ENCODE measurements around the gene MTFR1L.
"Not testable (repeated sequence)": the region's sequence is repeated elsewhere in the genome, so short reads cannot be mapped to it uniquely, and the experiment has no call there.

MTFR1L gene

DNA sequence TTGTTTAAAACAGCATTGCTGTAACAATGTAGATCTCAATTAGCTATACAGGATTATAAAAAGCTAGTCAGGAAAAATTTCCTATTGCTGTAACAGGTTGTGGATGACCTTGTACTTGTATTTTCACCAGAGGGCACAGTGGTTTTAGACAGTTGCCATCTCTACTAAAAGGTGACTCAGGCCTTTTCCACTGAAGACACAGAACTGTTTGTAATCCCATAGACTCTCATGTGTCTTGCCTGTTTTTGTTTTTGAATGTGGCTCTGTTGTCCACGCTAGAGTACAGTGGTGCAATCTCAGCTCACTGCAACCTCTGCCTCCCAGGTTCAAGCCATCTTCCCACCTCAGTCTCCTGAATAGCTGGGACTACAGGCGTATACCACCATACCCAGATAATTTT lies 5.9 kb downstream of the MTFR1L start:
- DNase-seq (ENCODE audit: low read depth): no peak

DNA sequence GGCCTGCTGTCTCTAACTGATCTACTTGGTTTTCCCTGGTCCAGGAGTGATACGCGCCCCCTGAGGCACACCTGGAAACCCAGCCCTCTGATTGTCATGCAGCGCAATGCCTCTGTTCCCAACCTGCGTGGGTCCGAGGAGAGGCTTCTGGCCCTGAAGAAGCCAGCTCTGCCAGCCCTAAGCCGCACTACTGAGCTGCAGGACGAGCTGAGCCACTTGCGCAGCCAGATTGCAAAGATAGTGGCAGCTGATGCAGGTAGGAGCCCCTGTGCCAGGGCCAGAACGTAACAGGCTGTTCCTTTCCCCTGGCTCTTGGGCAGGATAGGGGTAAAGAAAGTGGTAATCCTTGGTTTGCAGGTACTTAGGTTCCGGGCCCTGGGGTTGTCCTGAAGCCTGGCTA lies 6.8 kb downstream of the MTFR1L start:
- DNase-seq (ENCODE audit: low read depth): no peak

DNA sequence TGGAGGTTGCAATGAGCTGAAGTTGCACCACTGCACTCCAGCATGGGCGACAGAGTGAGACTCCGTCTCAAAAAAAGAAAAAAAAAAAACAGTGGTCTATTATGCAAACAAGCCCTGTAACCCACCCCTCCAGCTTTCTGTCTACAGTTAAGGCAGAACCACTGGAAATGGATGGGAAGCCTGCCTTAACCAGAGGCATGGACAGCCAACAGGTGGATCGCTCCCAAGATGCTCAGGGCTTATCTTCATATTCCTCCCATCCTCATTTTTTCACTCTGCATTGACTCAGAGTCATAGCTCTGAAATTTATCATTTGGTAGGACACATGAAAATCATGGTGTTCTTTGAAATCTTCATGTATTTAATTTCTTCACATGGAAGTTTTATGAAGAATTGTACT lies 8.7 kb downstream of the MTFR1L start:
- no peak for DNase-seq (ENCODE audit: low read depth)

DNA sequence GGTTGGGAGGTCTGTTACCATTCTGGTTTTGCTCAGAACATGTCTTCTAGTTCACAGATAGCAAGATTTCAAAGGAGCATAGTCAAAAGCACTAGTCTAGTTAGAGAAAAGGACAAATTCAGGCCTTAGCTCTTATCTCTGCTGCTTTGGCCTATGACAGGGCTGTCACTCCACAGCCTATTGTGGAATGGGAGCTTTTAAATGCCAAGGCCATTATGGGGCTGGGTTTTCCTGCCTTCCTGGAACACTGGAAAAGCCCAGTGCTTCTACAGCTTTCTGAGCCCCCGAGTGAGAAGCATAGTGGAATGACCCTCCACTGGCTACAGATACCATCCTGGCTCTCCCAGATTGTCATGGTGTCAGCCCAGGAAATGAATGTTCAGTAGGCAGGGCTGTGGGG lies 9.3 kb downstream of the MTFR1L start:
- DNase-seq (ENCODE audit: low read depth): no peak

DNA sequence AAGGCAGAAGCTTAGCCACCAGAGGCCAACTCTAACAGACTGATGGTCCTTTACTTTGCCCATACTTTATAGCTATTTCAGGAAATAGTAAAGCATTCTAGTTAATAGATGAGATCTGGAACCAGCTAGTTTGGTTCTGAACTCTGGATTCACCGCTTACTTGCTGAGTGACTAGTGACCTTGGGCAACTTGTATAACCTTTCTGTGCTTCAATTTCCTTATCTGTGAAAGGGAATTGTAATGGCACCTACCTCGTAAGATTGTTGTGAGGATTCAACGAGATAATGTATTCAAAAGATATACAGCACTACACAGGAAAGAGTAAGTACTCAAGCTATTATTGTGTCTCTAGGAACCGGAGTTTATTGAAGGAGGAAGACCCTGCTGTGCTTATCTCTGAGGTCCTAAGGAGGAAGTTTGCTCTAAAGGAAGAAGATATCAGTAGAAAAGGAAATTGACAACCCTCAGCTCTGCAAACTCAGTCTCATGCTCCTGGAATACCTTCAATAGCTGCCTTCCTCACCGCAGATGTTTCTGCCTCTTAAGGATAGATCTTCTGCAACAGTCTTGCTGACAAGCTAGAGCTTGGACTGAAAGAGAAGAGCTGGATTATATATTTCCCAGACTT lies 11.9 kb downstream of the MTFR1L start:
- no peak for DNase-seq (ENCODE audit: low read depth)

DNA sequence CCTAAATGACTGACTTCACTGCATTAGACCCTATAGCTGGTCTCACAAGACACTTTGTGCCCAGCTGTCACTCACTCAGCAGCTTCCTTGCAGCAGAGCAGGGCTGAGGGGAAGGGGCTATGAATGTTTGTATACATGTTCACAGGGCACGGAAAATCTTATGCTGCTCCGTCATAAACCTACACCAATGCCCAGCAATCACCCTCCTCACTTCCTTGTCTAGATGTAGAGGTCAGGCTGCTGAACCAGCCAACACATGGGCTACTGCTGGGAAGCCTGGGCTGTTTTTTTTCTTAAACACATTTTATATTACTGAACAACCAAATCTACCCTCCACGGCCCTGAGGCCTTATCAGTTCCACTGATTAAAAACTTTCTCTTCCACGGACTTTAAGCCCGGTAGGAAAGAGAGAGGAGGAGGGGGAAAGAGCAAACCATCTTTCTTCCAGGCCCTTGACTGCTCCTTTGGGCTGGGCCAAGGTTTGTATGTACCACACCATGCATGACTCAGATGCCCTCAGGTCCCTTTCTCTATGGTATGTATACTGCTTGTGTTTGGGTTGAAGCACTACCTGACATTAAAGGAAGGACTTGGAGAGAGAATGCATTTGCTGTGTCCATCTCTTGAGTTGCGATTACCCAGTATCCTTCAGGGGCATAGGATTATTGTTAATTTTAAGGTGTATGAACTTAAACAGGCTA lies 12.7 kb downstream of the MTFR1L start:
- no peak for DNase-seq (ENCODE audit: low read depth)

DNA sequence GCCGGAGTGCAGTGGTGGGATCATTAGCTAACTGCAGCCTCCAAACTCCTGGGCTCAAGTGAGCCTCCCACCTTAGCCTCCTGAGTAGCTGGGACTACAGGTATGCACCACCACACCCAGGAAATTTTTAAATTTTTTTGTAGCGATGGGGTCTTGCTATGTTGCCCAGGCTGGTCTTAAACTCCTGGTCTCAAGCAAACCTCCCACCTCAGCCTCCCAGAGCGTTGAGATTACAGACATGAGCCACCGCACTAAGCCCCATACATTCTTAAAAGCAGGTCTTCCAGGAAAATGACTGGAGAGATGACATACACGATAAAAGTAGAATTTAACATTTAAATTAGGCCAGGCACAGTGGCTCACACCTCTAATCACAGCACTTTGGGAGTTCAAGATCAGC lies 13.4 kb downstream of the MTFR1L start:
- no peak for DNase-seq (ENCODE audit: low read depth)

GRCh38 chr1:25834894-25835293 lies 15.1 kb downstream of the MTFR1L start:
- no peak for DNase-seq (ENCODE audit: low read depth)

- no peak for DNase-seq (ENCODE audit: low read depth)
Observed at GRCh38 chr1:25836695-25837094, 16.9 kb downstream of the MTFR1L start.

DNA sequence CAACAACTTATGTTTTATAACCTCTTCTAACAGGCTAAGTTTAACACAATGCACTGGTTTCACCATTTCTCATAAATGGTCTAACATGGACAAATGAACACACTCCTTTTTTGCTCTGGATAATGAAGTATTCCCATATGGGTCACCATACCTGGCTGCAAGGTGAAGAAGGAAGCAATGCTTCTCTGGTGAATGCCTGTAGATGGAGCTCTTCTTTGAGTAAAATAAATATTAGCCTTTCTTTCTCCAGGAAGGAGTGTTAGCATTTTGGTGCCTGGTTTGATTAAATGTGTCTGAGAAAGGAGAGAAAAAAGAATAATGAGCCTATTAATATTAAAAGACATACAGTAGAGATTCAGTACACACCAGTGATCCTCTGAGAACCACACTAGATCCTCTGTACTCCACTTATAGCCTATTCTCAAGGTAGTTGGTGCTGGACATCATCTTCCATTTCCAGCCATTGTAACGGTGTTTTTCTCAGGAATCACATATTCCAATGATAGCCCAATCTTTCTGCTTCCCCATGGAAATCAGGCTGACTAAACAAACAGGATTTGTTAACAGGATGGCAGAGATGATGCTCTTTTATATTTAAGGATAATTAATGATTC lies 17.6 kb downstream of the MTFR1L start:
- DNase-seq (ENCODE audit: low read depth): no peak

- not testable (repeated sequence) for DNase-seq (ENCODE audit: low read depth)
Observed at GRCh38 chr1:25839808-25840207, 20.1 kb downstream of the MTFR1L start.

- DNase-seq (ENCODE audit: low read depth): no peak
Observed at GRCh38 chr1:25843483-25843882, 23.7 kb downstream of the MTFR1L start.

DNA sequence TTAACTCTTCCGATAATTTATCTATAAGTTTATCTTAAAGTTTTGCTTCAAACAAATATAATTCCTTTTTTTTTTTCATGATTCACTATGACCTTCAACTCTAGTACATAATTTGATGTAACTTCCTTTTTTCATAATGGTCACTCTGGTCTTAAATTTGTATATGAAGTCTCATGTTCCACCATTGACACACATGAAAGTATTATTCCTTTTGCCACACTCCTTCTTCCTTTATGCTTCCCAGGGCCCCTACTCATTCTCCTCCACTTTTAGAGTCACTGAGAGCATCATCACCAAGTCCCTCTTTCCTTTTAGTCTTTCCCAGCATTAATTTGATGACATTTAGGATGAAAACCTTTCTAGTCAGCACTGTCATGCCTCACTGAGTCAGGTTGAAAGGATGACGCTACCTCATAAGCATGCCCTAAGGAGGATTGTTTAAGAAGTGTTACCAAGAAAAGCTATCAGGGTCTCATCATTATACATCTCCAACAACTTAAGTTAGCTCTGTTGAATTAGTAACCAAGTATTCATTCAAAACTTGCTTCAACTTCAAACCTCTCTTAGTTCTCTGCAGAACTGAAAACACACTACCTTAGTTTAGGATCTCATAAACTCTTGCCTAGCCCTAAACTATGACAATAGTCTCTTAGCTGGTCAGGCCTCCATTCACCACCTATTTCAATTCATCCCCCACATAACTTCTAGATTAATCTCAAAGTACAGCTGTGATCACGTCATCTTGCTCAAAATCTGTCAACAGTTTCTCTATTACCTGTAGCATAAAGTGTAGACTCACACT lies 25.0 kb downstream of the MTFR1L start:
- DNase-seq (ENCODE audit: low read depth): no peak

DNA sequence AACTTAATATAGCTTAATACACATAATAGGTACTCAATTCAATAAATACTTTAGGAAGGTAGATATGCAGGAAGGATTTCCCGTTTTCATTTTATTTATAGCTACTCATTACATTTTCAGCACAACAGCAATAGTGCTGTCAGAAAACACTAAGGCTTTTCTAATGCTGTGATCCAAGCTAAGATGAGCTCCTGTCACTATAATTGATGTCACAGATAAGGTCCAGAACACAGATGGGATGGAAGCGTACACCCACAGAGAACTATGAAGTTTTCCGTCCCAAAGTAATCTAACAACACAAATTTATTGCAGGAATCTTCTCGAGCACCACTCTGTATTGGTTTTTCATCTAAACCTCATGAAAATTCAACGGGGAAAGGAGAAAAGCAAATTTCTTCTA lies 25.9 kb downstream of the MTFR1L start:
- DNase-seq (ENCODE audit: low read depth): no peak

DNA sequence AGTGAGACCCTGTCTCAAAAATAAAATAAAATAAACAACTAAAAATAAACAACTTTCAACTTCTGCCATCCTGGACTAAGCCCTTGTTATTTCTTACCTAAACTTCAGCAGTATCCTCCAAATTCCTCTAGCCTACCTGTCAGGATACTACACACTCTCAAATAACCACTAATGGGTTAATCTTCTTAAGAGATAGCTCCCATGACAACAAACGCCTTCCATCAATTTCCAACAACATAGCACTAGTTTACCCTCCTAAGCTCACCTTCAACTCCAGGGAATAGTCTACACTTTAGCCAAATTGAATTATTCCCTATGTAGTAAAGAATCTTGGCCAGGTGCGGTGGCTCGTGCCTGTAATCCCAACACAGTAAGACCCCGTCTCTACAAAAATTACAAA lies 28.2 kb downstream of the MTFR1L start:
- DNase-seq (ENCODE audit: low read depth): no peak

GRCh38 chr1:25848531-25848930 lies 28.8 kb downstream of the MTFR1L start:
- DNase-seq (ENCODE audit: low read depth): no peak

DNA sequence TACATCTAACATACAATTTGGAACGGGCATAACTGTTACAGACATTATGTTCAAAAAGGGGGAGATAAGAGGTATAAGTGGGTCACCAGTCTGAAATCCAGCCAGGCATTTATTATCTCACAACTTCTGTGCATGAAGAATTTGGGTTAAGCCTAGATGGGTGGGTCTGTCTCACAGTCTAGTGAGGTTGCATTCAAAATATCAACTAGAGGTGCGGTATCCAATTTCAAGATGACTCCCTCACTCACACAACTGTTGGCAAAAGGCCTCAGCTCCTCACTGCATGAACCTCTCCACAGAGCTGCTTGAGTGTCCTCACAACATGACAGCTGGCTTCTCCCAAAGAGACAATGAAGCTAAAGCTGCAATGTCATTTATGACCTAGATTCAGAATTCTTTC lies 34.8 kb downstream of the MTFR1L start:
- no peak for DNase-seq (ENCODE audit: low read depth)

DNA sequence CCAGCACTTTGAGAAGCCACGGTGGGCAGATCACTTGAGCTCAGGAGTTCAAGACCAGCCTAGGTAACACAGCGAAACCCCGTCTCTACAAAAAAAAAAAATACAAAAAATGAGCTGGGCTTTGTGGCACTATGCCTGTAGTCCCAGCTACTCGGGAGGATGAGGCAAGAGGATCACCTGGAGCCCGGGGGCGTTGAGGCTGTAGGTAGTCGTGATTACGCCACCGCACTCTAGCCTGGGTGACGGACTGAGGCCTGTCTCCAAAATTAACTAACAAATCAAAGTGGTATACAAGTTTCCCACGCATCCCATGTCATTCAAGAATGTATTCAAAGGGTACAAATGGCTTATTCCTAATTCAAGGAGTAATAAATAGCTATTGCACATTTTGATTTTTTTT lies 37.1 kb downstream of the MTFR1L start:
- DNase-seq (ENCODE audit: low read depth): no peak

DNA sequence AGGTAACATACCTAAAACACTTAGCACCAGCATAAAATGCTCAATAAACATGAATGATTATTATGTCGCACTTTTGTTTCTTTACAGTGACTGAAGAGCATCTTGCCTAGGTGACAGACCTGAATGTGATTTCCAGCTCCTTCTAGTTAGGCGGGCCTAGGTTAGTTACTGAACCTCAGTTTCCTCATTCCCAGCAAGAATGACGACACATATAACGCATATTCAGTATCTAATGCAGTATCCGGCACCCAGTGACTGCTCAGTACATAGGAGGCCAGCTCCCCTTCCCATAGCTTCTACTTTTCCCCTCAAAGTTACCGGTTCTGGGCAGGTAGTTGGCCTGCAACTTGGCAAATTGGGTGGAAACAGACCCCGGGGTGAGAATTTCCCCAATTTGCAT lies 38.7 kb downstream of the MTFR1L start:
- no peak for DNase-seq (ENCODE audit: low read depth)

- peak; percentile 85 for DNase-seq (ENCODE audit: low read depth)
Observed at GRCh38 chr1:25858906-25859789, 39.4 kb downstream of the MTFR1L start, which contains the start of gene AUNIP. Gene AUNIP (minus strand): TSS chr1:25859457. CDS start chr1:25859357, 100 bp downstream.
